Astrocyte of the hippocampus (primary cell): Measurements from ENCODE around the gene RPL39L.
"Not testable (repeated sequence)": the region's sequence is repeated elsewhere in the genome, so short reads cannot be mapped to it uniquely, and the experiment has no call there.

Experiments
- DNase-seq: peaks from one replicate; pipeline ENCODE4 v3.0.0; 2011; ENCODE audit warnings: low read depth, low spot score

Gene RPL39L

DNA sequence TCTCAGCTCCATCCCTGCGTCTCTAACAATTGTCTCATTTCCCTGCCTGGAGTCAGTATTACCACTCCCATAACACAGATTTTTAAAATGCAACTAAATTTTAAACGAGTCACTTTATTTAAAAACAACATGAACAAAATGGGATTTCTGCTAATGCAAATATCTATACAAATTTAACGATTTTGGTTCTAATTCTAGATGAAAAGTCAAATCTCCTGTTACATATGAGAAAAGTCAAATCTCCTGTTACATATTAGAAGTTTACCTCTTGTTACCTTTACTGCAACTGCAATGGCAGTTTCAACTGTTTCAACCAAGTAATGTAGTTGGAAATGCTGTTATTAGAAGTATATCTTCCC is 578 bp upstream of the RPL39L start:
- no peak for DNase-seq

DNA sequence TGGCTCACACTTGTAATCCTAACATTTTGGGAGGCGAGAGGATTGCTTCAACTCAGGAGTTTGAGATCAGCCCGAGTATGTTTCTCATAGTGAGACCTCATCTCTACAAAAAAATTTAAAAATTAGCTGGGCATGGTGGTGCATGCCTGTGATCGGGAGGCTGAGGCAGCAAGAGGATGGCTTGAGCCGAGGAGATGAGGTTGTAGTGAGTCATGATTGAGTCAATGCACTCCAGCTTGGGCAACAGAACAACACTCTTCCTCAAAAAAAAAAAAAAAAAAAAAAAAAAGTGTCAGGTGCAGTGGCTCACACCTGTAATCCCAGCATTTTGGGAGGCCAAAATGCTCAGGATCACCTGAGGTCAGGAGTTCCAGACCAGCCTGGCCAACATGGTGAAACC is 2.4 kb downstream of the RPL39L start:
- peak; percentile 5 for DNase-seq

DNA sequence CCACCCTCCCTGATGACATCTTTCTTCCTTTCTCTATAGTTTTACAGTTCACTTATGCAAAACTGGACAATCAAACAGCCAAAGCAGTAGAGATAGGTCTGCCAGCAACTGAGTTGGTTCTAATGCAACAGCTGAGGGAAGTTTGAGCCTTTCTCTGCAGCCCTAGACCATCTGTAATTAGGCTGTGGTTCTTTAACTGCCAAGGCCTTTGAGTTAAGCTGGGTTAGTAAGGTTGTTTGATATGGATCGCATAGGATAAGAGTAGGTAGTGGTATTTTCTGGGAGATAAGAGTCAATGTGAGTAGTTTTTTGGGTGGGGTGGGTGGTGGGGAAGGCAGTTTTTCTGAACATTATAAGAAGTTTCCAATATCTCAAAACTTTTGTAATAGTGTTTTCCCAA is 3.0 kb downstream of the RPL39L start:
- no peak for DNase-seq

GRCh38 chr3:187135172-187135690 is 4.1 kb downstream of the RPL39L start:
- DNase-seq = not testable (repeated sequence)

DNA sequence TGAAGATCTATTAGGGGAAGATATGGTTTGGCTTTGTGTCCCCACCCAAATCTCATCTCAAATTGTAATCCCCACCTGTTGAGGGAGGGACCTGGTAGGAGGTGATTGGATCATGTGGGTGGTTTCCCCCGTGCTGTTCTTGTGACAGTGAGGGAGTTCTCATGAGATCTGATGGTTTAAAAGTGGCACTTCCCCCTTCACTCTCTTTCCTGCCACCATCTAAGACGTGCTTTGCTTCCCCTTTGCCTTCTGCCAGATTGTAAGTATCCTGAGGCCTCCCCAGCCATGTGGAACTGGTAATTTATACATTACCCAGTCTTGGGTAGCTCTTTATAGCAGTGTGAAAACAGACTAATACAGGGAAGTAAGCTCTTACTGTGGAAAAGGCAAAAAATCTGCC is 6.1 kb downstream of the RPL39L start:
- not testable (repeated sequence) for DNase-seq

GRCh38 chr3:187132666-187133065 is 6.6 kb downstream of the RPL39L start:
- DNase-seq = no peak

- DNase-seq = no peak
Measured at GRCh38 chr3:187131981-187132380, 7.3 kb downstream of the RPL39L start.

GRCh38 chr3:187130346-187131066 is 8.8 kb downstream of the RPL39L start:
- peak; percentile 40 for DNase-seq

DNA sequence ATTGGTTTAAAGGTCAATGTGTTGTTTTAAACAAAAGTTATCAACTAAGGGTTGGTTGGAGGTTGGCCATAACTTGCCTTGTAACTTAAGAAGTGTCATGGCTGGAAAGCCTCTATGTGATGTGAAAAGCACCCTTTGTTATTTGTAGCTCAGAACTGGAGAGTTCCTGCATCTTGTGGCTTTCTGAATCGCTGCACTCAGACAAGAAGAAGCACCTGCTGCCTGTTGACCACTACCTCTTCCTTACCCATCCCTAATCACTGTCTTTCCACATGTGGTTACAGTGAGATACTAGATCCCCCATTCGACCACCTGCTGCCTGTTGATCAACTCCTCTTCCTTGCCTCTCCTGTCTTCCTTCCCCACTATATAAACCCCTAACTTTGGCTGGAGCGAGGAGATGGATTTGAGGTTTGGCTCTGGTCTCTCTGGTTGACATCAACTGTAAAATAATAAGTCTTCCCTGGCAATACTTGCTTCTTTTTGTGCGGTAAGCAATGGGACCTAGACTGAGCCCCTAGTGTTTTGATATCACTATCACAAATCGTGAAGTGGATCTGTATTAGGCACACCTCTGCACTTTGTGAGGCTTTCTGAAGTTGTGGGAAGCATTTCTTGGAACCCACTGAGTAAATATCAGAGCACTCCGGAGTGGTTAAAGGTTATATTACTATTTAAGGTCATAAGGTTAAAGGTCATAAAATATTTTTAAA is 13.8 kb downstream of the RPL39L start:
- DNase-seq = no peak

DNA sequence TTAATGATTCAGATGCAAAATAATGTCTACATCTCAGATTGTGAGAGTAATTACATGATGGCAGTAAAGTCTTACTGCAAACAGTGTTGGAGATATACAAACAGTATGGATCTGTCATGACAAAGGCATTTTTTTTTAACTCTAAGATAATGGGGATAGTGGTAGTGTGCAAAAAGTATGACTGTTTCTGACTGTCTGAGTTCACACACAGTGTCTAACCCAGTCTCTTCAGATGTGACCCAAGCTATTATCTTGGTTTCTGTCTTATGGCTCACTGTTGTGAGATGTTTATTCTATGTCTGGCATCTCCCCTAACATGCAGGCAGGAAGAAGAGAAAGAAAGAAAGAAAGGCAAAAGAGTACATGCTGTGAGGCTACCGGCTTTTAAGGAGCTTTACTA is 17.0 kb downstream of the RPL39L start:
- no peak for DNase-seq

- DNase-seq = no peak
Measured at GRCh38 chr3:187120326-187120725, 19.0 kb downstream of the RPL39L start.

DNA sequence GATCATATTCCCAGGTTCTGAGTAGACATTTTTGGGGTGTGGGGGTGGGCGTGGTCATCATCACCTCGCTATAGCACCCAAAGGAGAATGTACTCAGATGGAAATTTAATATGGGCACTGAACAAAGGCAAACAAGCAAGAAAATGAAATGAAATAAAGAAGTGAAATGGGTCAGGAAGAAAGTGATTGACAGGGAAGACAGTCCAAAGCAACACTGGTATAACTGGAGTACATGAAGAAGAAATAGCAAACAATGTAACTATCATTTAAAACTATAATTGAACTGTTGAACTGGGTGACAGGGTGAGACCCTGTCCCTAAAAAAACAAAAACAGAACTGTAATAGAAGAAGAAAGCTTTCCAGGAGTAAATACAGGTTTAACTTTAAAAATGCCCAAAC is 24.8 kb downstream of the RPL39L start:
- no peak for DNase-seq

GRCh38 chr3:187112934-187113793 is 26.1 kb downstream of the RPL39L start:
- peak; percentile 46 for DNase-seq

- DNase-seq = no peak
Measured at GRCh38 chr3:187110156-187110555, 29.1 kb downstream of the RPL39L start.

- peak; percentile 52 for DNase-seq
Measured at GRCh38 chr3:187107989-187108388, 31.3 kb downstream of the RPL39L start.

DNA sequence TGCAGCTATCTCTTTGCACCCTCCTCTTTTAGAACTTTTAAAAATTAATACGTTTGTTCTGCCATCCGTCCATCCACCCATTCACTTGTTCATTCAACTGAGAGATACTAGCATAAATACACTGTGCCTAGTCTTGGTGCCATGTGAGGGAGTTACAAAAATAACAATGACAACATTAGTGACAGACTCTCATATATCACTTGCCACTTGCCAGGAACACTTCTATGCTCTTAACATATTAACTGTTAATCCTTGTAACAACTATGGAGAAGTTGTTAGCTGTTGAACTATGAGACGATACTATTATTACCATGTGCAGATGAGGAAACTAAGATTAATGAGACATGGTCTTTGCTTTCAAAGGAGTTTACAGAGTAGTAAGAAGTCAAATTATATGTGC is 33.6 kb downstream of the RPL39L start:
- DNase-seq = no peak

- DNase-seq = peak; percentile 23
Measured at GRCh38 chr3:187104933-187105332, 34.4 kb downstream of the RPL39L start.

DNA sequence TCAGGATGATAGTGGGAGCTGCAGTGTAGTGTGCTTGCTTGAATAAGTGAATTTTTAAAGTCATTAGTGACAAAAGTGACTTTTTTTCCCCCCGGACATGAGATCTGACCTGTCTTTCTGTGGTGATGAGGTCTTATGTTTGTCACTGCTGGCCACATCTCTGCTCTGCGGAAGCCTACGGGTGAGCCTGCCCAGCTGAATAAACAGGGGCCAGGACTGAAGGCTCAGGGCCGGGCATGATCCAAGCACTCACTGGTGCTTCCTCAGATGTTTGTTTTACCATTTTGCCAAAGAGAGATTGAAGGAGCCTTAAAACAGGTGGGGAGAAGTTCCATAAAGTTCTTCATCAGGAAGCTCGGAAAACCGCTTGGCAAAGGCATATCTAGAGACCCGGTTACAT is 35.0 kb downstream of the RPL39L start:
- no peak for DNase-seq

- DNase-seq = no peak
Measured at GRCh38 chr3:187103251-187103650, 36.0 kb downstream of the RPL39L start.

DNA sequence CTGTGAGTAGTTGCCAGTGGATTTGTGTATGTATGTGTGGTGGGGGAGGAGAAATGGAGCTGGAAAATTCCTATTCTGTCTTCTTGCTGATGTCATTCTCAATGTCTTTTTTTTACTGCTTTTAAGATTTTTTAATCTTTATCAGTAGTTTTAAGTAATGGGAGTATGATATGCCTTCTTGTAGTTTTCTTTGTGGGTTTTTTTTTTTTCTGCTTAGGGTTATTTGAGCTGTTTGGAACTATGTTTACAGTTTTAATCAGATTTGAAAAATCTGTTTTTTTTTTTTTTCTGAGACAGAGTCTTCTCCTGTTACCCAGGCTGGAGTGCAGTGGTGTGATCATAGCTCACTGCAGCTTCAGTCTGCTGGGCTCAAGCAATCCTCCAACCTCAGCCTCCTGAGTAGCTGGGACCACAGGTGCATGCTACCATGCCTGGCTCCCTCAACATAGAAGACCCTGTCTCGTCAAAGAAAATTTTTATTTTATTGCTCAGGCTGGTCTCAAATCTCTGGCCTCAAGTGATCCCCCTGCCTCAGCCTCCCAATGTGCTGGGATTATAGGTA is 37.1 kb downstream of the RPL39L start:
- no peak for DNase-seq

DNA sequence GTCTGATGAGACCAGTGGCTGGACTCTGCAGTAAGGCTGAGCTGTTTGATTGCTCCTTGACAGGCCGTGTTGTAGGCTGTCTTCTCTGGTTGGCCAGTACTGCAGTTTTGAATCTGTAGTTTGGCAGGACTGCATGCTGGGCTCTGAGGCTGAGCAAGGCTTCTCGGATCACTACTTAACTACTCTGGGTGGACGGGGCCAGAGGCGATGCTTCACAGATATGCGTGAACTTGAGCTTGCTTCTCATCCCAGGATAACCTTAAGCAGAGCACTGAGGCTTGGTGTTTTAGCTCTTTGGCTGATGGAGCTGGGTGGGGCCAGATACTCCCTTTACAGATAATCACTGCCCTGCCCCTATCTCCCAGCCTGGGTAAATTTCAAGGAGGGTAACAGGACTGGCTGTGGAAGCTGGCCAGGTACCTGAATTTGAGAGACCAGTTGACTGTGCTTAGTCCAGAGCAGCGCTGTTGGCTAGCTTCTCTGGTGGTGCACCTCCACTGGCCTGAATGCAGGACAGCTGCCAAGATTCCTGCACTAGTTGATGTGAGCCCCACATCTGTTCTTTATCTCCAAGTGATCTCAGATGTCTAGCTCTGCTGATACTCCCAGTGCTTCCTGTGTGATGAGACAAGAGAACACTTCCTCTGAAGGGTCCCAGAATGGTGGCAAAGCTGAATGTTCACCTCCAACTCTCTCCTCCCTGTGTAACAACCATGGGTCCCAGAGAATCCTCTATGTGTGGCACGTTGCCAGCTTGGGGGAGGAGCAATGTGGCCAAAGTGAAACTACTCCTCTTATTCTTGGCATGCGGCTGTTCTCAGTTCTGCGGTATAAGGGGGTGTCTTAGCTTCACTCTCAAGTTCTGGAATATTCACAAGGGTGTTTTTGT is 37.9 kb downstream of the RPL39L start:
- DNase-seq = peak; percentile 75
